HG02623 (cell line): Measurements from ENCODE around the gene CATSPER4.

ENCODE experiments used
- ATAC-seq: cut with Tn5 transposase; IDR thresholded peaks from one replicate; pipeline ENCODE4 v1.9.1; 2021; ENCODE audit warnings: moderate library complexity; ENCODE audit not compliant: unreplicated experiment

Gene CATSPER4

GRCh38 chr1:26234644-26235370 lies 44.4 kb downstream of the CATSPER4 start:
- no peak for ATAC-seq

- no peak for ATAC-seq
Measured at GRCh38 chr1:26237230-26237966, 47.0 kb downstream of the CATSPER4 start.

- no peak for ATAC-seq
Measured at GRCh38 chr1:26239936-26240335, 49.5 kb downstream of the CATSPER4 start.
